GM12878 (cell line): Measurements from ENCODE around the gene LMF1. TPM values are rescaled to one million over a fixed set of nuclear protein-coding genes. Genes with fewer than 3 reads are reported as not detected.

Experiments used
- ATAC-seq: fragments of 200-7000 bp; cut with Tn5 transposase; 3 replicates; pipeline ENCODE4 v1.9.1; 2020; ENCODE audit warnings: mild to moderate bottlenecking, moderate library complexity
- BruUV-seq: library from RNA; stranded (reverse); fragments of 400-500 nt; replicated peaks from 2 replicates; lab custom pipeline; 2021; lab: Mats Ljungman, UMichigan
- CTCF ChIA-PET: fragments of 300-600 bp; sonication (Branson Sonifier 250); formaldehyde crosslinking; extraction: SDS; loops from one replicate; lab custom pipeline; 2021; ENCODE audit warnings: inconsistent platforms; lab: Yijun Ruan, JAX
- POLR2A ChIA-PET: fragments of 350-600 bp; formaldehyde crosslinking; extraction: SDS; loops from one replicate; lab custom pipeline; 2021; ENCODE audit warnings: inconsistent platforms; lab: Charles Lee
- RAD21 ChIA-PET: fragments of 300-600 bp; sonication (Branson Sonifier 250); formaldehyde crosslinking; loops from one replicate; lab custom pipeline; 2023; ENCODE audit warnings: antibody characterized with exemption; ENCODE audit not compliant: unreplicated experiment; lab: Charles Lee
- SMC1A ChIA-PET: fragments of 300-600 bp; sonication (Branson Sonifier 250); formaldehyde crosslinking; loops from one replicate; lab custom pipeline; 2023; ENCODE audit not compliant: unreplicated experiment, uncharacterized antibody; lab: Charles Lee
- DNase-seq: peaks from one replicate; pipeline ENCODE4 v3.0.0-alpha.2; 2011; ENCODE audit warnings: low read depth, low spot score
- FAIRE-seq: peaks from 3 replicates; lab custom pipeline; 2011; peaks lifted over from hg19 to GRCh38; lab: Jason Lieb, UNC
- H2AFZ ChIP-seq: 2 replicates; pipeline ENCODE4 v1.6.0; 2011; ENCODE audit warnings: low read depth, low read length, control low read depth; ENCODE audit not compliant: control insufficient read depth
- H3K27ac ChIP-seq: 2 replicates; pipeline ENCODE4 v1.5.1; 2011; ENCODE audit warnings: control low read depth; ENCODE audit not compliant: control insufficient read depth, insufficient read depth
- H3K27me3 ChIP-seq, 2 experiments: replicated peaks in 1 of 2; 2 replicates each; pipeline versions ENCODE4 v1.6.0 to v1.6.1; 2011; ENCODE audit warnings: low read length in 1 of 2; ENCODE audit not compliant: control insufficient read depth in 2 of 2, insufficient read depth in 2 of 2
- H3K36me3 ChIP-seq, 2 experiments: 2 replicates each; pipeline ENCODE4 v1.5.1; 2011; ENCODE audit warnings: low read length in 1 of 2; ENCODE audit not compliant: control insufficient read depth in 2 of 2, insufficient read depth in 2 of 2
- H3K4me1 ChIP-seq: 2 replicates; pipeline ENCODE4 v1.6.1; 2011; ENCODE audit warnings: mild to moderate bottlenecking, low read length, moderate library complexity, mixed read lengths; ENCODE audit not compliant: control insufficient read depth, insufficient read depth
- H3K4me2 ChIP-seq: 2 replicates; pipeline ENCODE4 v1.6.0; 2011; ENCODE audit warnings: control low read depth; ENCODE audit not compliant: control insufficient read depth, insufficient read depth
- H3K4me3 ChIP-seq: fragments of 200-600 bp; sonication (generic); 2 replicates; pipeline ENCODE4 v1.5.1; 2016
- H3K79me2 ChIP-seq: 2 replicates; pipeline ENCODE4 v1.6.0; 2011; ENCODE audit warnings: low read length; ENCODE audit not compliant: control insufficient read depth, insufficient read depth
- H3K9ac ChIP-seq: 2 replicates; pipeline ENCODE4 v1.8.0; 2011; ENCODE audit warnings: low read length, control low read depth, mixed read lengths; ENCODE audit not compliant: control insufficient read depth, insufficient read depth
- H3K9me3 ChIP-seq: replicated peaks from 3 replicates; pipeline ENCODE4 v1.5.1; 2011; ENCODE audit warnings: mild to moderate bottlenecking, low read length; ENCODE audit not compliant: control insufficient read depth, insufficient read depth
- H4K20me1 ChIP-seq: 2 replicates; pipeline ENCODE4 v1.6.0; 2011; ENCODE audit not compliant: control insufficient read depth, insufficient read depth
- EP300 ChIP-seq, 2 experiments: fragments of 150-350 bp in 1 of 2; IDR thresholded peaks; 2 replicates each; pipeline ENCODE4 v1.6.1; 2011 to 2012; ENCODE audit warnings: low read depth in 2 of 2, low read length in 2 of 2, borderline replicate concordance in 1 of 2, improper control_type of control experiment in 1 of 2, inconsistent platforms in 1 of 2; ENCODE audit not compliant: control insufficient read depth in 1 of 2
- IRF4 ChIP-seq: IDR thresholded peaks from 2 replicates; pipeline ENCODE4 v1.6.1; 2011; ENCODE audit warnings: low read depth, low read length
- IRF5 ChIP-seq: fragments of 450-650 bp; IDR thresholded peaks from 2 replicates; pipeline ENCODE4 v1.6.1; 2017; ENCODE audit warnings: borderline replicate concordance
- NFIC ChIP-seq: IDR thresholded peaks from 2 replicates; pipeline ENCODE4 v1.6.1; 2012; ENCODE audit warnings: low read depth, mild to moderate bottlenecking, inconsistent platforms, low read length, moderate library complexity
- NKRF ChIP-seq: fragments of 450-650 bp; conservative IDR thresholded peaks from 2 replicates; pipeline ENCODE4 v1.6.1; 2017; ENCODE audit warnings: mild to moderate bottlenecking, moderate library complexity
- PAX5 ChIP-seq: IDR thresholded peaks from 2 replicates; pipeline ENCODE4 v1.6.1; 2011; ENCODE audit warnings: low read depth, low read length, borderline replicate concordance
- POLR2AphosphoS2 ChIP-seq: IDR thresholded peaks from 2 replicates; pipeline ENCODE4 v1.6.1; 2011; ENCODE audit warnings: low read depth, mild to moderate bottlenecking, low read length, improper control_type of control experiment, moderate library complexity
- USF1 ChIP-seq: IDR thresholded peaks from 2 replicates; pipeline ENCODE4 v1.6.1; 2011; ENCODE audit warnings: borderline replicate concordance, low read depth, mild to moderate bottlenecking, moderate library complexity, mixed read lengths, low read length; ENCODE audit not compliant: insufficient read depth; ENCODE audit errors: extremely low read length
- ZBED1 ChIP-seq: IDR thresholded peaks from 2 replicates; pipeline ENCODE4 v1.6.1; 2016; ENCODE audit warnings: borderline replicate concordance
- WGBS: methylation state at CpG from one replicate; pipeline ENCODE4 v1.1.6; 2016; ENCODE audit warnings: low lambda C conversion rate; ENCODE audit not compliant: insufficient replicate concordance, insufficient coverage; ENCODE audit errors: missing lambda C conversion rate; 5-methylcytosine and 5-hydroxymethylcytosine counted together
- in situ Hi-C: fragments of 300-500 bp; cut with MboI; formaldehyde crosslinking; loops from 9 replicates; pipeline ENCODE4 v1.14.3; 2018; ENCODE audit warnings: mixed read lengths
- intact Hi-C: fragments of 100-400 bp; cut with micrococcal nuclease; formaldehyde crosslinking; loops from one replicate; pipeline ENCODE4 v1.14.2; 2022; ENCODE audit not compliant: unreplicated experiment
- polyA plus RNA-seq, 11 experiments: library from polyadenylated mRNA; depleted of rRNA in 4 of 11; unstranded in 6 of 11; stranded (reverse) in 5 of 11; fragments of >200 nt; fragmentation: Nextera tagmentation in 4 of 11; fragmentation: Illumina TruSeq in 1 of 11; extraction: Ambion mirVana in 4 of 11; extraction: Trizol in 1 of 11; gene quantifications; 1 replicate in 1 of 11; 2 replicates in 10 of 11; pipeline versions ENCODE4 v1.2.1 to v1.2.3, GENCODE V29; 2011 to 2016; ENCODE audit warnings: inconsistent platforms in 2 of 11, missing spikeins in 2 of 11, low read depth in 1 of 11
- total RNA-seq, 4 experiments: library from RNA; depleted of rRNA in 3 of 4; stranded (reverse); fragments of >200 nt in 3 of 4; fragmentation: Illumina TruSeq in 1 of 4; extraction: Trizol in 1 of 4; gene quantifications; 2 replicates each; pipeline versions ENCODE4 v1.2.1 to v1.2.3, GENCODE V29; 2013 to 2021

Gene LMF1
- total and polyA plus RNA-seq, 10 of the 15 experiments (the other 5 are each of a cell fraction or from before 2014, with no cell fraction given) = 0.18 to 3.2 (median 1.4) TPM; not detected in 1

- H3K27me3 ChIP-seq = no peaks in the 10 kb centered on the region
- POLR2A ChIA-PET = no interaction called here
- no peak for FAIRE-seq
- H4K20me1 ChIP-seq = no peaks in the 10 kb centered on the region
- CTCF ChIA-PET = no interaction called here
- SMC1A ChIA-PET = no interaction called here
- H3K36me3 ChIP-seq = no peaks in the 10 kb centered on the region
- no peak overlapping the region for H3K4me2 ChIP-seq
- no TSS peak for BruUV-seq
- H2AFZ ChIP-seq = no peak overlapping the region
- TF ChIP-seq NKRF (no peak), ZBED1 (no peak), IRF4 (no peak), IRF5 (no peak), EP300 (IDR thresholded peaks at IDR 0.05; ENCODE audit: borderline replicate concordance in 1 of 2, control insufficient read depth in 1 of 2, low read depth in 2 of 2, low read length in 2 of 2) (no peak), POLR2AphosphoS2 (no peak), USF1 (no peak), NFIC (no peak), PAX5 (no peak)
- no peak for ATAC-seq
- in situ Hi-C loops = no loop called here
- H3K27ac ChIP-seq = no peak overlapping the region
- no peaks in the 10 kb centered on the region for H3K4me1 ChIP-seq
- H3K4me3 ChIP-seq = no peak overlapping the region
- no peak for DNase-seq
- RAD21 ChIA-PET = no interaction called here
- WGBS = 92% methylated on average over 7 of the region's 7 CpGs
- no peaks in the 10 kb centered on the region for H3K79me2 ChIP-seq
- no peaks in the 10 kb centered on the region; the same call in 2 of the 3 replicates for H3K9me3 ChIP-seq
- intact Hi-C loops = no loop called here
- H3K9ac ChIP-seq = no peak overlapping the region
Measured at GRCh38 chr16:907842-908241, 62.9 kb downstream of the LMF1 start.
